GM12875 (cell line): ENCODE results near the gene AXIN1.

Experiments used
- H3K4me3 ChIP-seq: one replicate; pipeline ENCODE4 v1.5.1; 2011; ENCODE audit warnings: low read depth, low read length, control low read depth
- CTCF ChIP-seq: IDR thresholded peaks from 2 replicates; pipeline ENCODE4 v1.5.1; 2011; ENCODE audit warnings: low read depth, mild to moderate bottlenecking, control low read depth, inconsistent platforms, low read length, moderate library complexity, borderline replicate concordance; ENCODE audit not compliant: insufficient read depth

The AXIN1 gene

GRCh38 chr16:360698-361336 is 8.3 kb upstream of the AXIN1 start:
- H3K4me3 ChIP-seq: no peak overlapping the region

DNA sequence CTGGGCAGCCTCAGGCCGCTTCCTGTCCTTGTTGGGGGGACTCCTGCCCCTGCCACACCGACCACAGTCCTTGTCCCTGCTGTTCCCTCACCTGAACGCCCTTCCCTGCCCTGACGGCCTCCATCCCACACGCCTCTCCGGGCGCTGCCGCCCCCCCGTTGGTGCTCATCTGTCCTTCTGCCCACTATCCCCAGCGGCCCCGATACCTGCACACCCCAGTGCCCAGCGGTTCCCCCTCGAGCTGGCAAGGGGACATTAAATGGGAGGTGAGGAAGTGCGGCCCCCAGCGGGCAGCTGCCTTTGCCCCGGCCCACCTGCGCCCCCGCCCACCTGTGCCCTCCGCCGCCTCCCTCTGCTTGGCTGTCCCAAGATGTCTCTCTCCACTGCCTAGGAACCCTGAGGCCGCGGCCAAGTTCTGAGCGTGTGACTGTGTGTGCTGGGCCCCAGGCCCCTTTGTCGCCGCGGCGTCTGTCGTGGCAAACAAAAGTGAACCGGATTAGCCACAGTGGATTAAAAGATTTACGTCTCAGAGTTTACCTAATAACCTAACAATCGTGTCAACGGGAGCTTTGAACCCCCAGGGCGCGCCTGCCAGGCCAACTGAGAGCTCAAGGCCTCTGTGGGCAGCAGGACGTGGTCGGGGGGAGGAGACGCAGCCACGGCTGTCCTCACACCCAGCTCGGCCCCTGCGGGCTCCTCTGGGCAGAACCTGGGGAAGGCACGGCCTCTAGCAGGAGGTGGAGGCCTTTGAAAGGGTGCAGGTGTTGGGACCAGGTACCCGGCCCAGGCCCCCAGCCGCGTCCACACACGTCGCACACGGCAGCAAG is 7.6 kb upstream of the AXIN1 start:
- TF ChIP-seq CTCF: no peak
- H3K4me3 ChIP-seq: no peak overlapping the region

More at GRCh38 chr16:360698-361336, 8.3 kb upstream of the AXIN1 start:
- TF ChIP-seq CTCF: no peak

DNA sequence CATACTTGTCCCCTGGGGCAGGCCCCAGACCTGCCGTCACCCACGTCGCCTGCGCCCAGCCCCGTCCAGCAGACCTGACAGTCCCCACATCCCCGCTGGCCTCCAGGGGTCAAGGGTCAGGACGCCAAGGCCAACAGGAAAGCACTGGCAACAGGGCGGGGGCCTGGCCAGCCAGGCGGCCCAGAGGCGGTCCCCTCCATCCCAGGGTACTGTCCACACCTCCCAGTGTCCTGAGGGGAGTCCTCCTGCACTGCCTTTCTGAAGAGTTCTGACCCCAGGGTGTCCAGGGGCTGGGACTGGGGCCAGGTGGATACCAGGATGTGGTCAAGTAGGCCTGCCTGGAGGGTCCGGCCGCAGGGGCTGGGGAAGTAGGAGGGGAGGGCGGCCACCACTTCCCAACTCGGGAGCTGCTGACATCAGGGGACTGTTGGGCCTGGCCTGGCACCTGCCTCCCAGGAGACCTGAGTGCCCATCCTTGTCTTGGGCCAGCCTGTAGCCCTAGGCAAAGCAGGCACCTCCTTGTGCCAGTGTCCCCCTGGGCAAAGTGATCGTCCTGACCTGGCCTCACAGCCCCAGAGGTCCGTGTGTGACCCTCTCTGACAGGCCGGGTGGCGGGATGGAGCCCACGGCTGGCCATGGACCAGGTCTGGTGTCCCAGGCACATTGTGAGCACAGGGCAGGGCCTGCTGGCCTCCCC is 6.7 kb upstream of the AXIN1 start:
- no peak overlapping the region for H3K4me3 ChIP-seq
- TF ChIP-seq CTCF: no peak

DNA sequence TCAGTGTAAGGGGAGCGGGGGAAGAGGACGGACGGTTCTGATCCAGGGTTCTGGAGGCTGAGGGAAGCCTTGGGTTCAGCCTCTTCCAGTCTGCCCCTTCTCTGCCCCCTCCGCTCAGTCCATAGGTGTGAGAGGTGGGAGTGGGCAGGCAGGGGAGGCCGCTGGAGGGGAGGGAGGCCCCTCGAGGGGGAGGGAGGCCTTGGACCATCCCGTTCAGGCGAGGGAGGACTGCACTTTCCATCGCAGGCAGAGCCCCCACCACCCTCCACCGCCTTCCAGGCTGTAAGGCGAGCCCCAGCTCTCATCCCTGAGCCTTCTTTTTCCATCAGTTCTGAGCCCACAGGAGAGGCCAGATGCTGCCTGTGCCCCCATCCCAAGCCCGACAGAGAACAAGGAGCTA is 4.2 kb upstream of the AXIN1 start:
- H3K4me3 ChIP-seq: no peak overlapping the region
- TF ChIP-seq CTCF: no peak

DNA sequence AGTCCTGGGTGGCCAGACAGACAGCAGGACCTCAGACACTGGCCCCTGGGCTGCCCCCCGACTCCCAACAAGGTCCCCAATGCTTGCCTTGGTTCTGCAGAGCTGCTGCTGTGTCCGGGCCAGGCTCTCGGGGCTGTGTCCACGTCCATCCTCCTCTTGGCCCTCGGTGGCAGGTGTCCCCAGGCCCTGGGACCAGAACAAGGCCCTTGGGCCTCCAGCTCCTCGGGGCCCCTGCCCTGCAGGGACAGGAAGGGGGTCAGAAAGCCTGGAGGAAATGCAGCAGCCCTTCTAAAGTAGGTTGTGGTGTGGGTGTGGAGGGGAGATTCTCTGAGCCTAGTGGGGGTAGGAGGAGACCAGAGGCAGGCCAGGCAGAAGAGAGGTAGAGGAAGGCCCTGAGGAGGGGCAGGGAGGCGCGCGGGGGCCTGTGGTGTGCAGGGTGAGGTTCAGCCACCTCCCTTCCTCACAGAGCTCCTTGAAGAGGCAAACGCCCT is 2.5 kb upstream of the AXIN1 start:
- H3K4me3 ChIP-seq: no peak overlapping the region
- no peak for TF ChIP-seq CTCF

GRCh38 chr16:354291-354881 is 1.9 kb upstream of the AXIN1 start:
- no peak for TF ChIP-seq CTCF
- H3K4me3 ChIP-seq: no peak overlapping the region
